K562 (cell line): ENCODE data around the gene TMEM72. TPM values are rescaled to one million over a fixed set of nuclear protein-coding genes. Genes with fewer than 3 reads are reported as not detected.
A peak's percentile ranks its signal among the peaks of the same experiment; 100 is the strongest.

Experiments
- ARID2 ChIP-seq: fragments of 450-650 bp; IDR thresholded peaks from 2 replicates; pipeline ENCODE4 v1.6.1; 2017; ENCODE audit warnings: antibody characterized with exemption, mild to moderate bottlenecking
- BHLHE40 ChIP-seq: IDR thresholded peaks from 2 replicates; pipeline ENCODE4 v1.6.1; 2011; ENCODE audit warnings: low read length, improper control_type of control experiment
- CBX1 ChIP-seq: sonication (generic); IDR thresholded peaks from 2 replicates; pipeline ENCODE4 v1.6.1; 2016; ENCODE audit warnings: antibody characterized with exemption, low read depth, mild to moderate bottlenecking
- ELF2 ChIP-seq: fragments of 250-450 bp; sonication (Bioruptor Pico); IDR thresholded peaks from 2 replicates; pipeline ENCODE4 v1.5.0; 2021; ENCODE audit warnings: mild to moderate bottlenecking
- ESRRB ChIP-seq: fragments of 250-450 bp; sonication (Bioruptor Pico); IDR thresholded peaks from 2 replicates; pipeline ENCODE4 v1.5.0; 2020; ENCODE audit warnings: mild to moderate bottlenecking, moderate library complexity, borderline replicate concordance
- LEF1 ChIP-seq: fragments of 450-650 bp; IDR thresholded peaks from 2 replicates; pipeline ENCODE4 v1.6.1; 2016; ENCODE audit warnings: mild to moderate bottlenecking
- NBN ChIP-seq: fragments of 450-650 bp; IDR thresholded peaks from 2 replicates; pipeline ENCODE4 v1.6.1; 2016; ENCODE audit warnings: low read depth, mild to moderate bottlenecking
- NFYB ChIP-seq: IDR thresholded peaks from 2 replicates; pipeline ENCODE4 v1.6.1; 2011; ENCODE audit warnings: mild to moderate bottlenecking, moderate library complexity; ENCODE audit not compliant: insufficient read length; ENCODE audit errors: extremely low read depth
- RUNX1 ChIP-seq: sonication (generic); IDR thresholded peaks from 2 replicates; pipeline ENCODE4 v1.6.1; 2016; ENCODE audit warnings: antibody characterized with exemption, low read depth
- SMAD4 ChIP-seq: fragments of 250-450 bp; sonication (Bioruptor Pico); conservative IDR thresholded peaks from 2 replicates; pipeline ENCODE4 v1.8.0; 2021; ENCODE audit warnings: inconsistent platforms, mild to moderate bottlenecking, moderate library complexity
- ZNF445 ChIP-seq: fragments of 250-450 bp; sonication (Bioruptor Pico); IDR thresholded peaks from 2 replicates; pipeline ENCODE4 v1.4.0; 2020; ENCODE audit warnings: low read depth, mild to moderate bottlenecking, moderate library complexity
- ZNF57 ChIP-seq: fragments of 450-650 bp; formaldehyde crosslinking; IDR thresholded peaks from 2 replicates; pipeline ENCODE4 v1.4.0; 2020; ENCODE audit warnings: mild to moderate bottlenecking, moderate library complexity
- ZNF584 ChIP-seq: fragments of 200-800 bp; sonication (Bioruptor generic); IDR thresholded peaks from 2 replicates; pipeline ENCODE4 v1.6.1; 2016; ENCODE audit warnings: low read depth, mild to moderate bottlenecking, missing genetic modification characterization, missing compliant biosample characterization
- ZNF699 ChIP-seq: fragments of 250-450 bp; sonication (Bioruptor Pico); IDR thresholded peaks from 2 replicates; pipeline ENCODE4 v1.8.0; 2021; ENCODE audit warnings: mild to moderate bottlenecking, moderate library complexity; ENCODE audit not compliant: insufficient replicate concordance
- ZSCAN29 ChIP-seq: fragments of 450-650 bp; IDR thresholded peaks from 2 replicates; pipeline ENCODE4 v1.6.1; 2017
- polyA plus RNA-seq, 8 experiments: library from polyadenylated mRNA; depleted of rRNA in 4 of 8; stranded (reverse) in 5 of 8; unstranded in 3 of 8; fragments of >200 nt; fragmentation: Nextera tagmentation in 2 of 8; fragmentation: Illumina TruSeq in 1 of 8; extraction: Ambion mirVana in 2 of 8; extraction: Trizol in 1 of 8; gene quantifications; 2 replicates each; pipeline versions ENCODE4 v1.2.1 to v1.2.3, GENCODE V29; 2011 to 2014; ENCODE audit warnings: inconsistent platforms in 1 of 8, missing spikeins in 1 of 8
- total RNA-seq, 7 experiments: library from RNA; depleted of rRNA in 6 of 7; stranded (reverse); fragments of >200 nt in 6 of 7; fragmentation: Illumina TruSeq in 2 of 7; extraction: Trizol in 2 of 7; gene quantifications; 2 replicates each; pipeline versions ENCODE4 v1.2.1 to v1.2.3, GENCODE V29; 2011 to 2021; ENCODE audit warnings: low replicate concordance in 1 of 7
- TF ChIP-seq, protein P1 (sequence below), 2 experiments: fragments of 250-450 bp in 1 of 2; fragments of 450-650 bp in 1 of 2; sonication (Bioruptor Pico) in 1 of 2; IDR thresholded peaks; 2 replicates each; pipeline versions ENCODE4 v1.6.1 to v1.8.0; 2016 to 2021; ENCODE audit warnings: mild to moderate bottlenecking in 2 of 2, moderate library complexity in 2 of 2, missing compliant biosample characterization in 1 of 2, missing genetic modification characterization in 1 of 2
- TF ChIP-seq, protein P2 (sequence below): fragments of 250-450 bp; sonication (Bioruptor Pico); IDR thresholded peaks from 2 replicates; pipeline ENCODE4 v1.5.0; 2021; ENCODE audit warnings: mild to moderate bottlenecking, borderline replicate concordance
- TF ChIP-seq, protein P3 (sequence below), 2 experiments: IDR thresholded peaks; 2 replicates each; pipeline ENCODE4 v1.6.1; 2012; ENCODE audit warnings: improper control_type of control experiment in 2 of 2, low read depth in 2 of 2, low read length in 2 of 2, borderline replicate concordance in 1 of 2
- TF ChIP-seq, protein P4 (sequence below): sonication (generic); formaldehyde crosslinking; IDR thresholded peaks from 2 replicates; pipeline ENCODE4 v1.8.0; 2022; ENCODE audit warnings: mild to moderate bottlenecking, missing genetic modification reagents, borderline replicate concordance

The TMEM72 gene
- total and polyA plus RNA-seq, 9 of the 15 experiments (the other 6 are each of a cell fraction or from before 2014, with no cell fraction given): not detected

DNA sequence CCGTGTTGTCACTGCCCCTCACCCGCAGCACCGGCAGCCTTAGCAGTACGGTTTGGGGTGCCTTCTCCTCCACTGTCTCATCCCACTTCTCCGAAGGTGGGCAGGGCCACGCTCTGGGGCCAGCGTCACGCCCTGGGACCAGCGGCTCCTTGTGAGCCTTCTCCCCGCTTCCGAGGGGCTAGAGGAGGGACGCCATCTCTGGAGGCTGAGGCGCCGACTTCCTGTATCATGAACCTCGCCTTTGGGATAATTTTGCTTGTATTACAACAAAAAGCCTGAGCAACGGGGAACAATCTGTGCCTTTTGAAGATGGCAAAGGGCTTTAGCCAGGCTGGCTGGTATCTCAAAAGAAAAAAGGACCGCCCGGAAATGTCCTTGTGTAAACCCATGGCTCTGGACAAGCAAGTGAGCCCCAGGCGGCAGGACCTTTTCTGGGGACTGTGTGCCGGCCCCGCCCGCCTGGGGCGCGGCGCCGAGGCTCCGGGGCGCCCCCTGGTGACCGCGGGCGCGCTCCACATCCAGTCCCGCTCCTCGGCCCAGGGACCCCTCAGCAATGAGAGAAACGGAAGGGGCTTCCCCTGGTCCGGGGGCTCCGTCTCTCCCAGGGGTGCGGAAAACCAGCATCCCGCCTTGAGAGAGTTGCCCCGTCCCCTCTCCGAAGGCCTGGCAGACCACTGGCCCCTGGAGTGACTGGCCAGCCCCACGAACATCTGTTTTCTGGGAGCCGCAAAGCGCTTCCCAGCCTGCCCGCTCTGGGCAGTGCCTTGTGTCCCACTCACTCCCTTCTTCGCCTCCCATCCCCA is 63.7 kb downstream of the TMEM72 start (continued):
- no peak for TF ChIP-seq ZSCAN29
- TF ChIP-seq, protein P1, sequence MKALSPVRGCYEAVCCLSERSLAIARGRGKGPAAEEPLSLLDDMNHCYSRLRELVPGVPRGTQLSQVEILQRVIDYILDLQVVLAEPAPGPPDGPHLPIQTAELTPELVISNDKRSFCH (CRISPR knock-in tag; IDR thresholded peaks at IDR 0.05): no peak
- TF ChIP-seq, protein P1 (tag; IDR thresholded peaks at IDR 0.05): peak; percentile 41; the same call in 1 of the 2 replicates
- TF ChIP-seq LEF1: no peak
- no peak for TF ChIP-seq ESRRB
- TF ChIP-seq, protein P2, sequence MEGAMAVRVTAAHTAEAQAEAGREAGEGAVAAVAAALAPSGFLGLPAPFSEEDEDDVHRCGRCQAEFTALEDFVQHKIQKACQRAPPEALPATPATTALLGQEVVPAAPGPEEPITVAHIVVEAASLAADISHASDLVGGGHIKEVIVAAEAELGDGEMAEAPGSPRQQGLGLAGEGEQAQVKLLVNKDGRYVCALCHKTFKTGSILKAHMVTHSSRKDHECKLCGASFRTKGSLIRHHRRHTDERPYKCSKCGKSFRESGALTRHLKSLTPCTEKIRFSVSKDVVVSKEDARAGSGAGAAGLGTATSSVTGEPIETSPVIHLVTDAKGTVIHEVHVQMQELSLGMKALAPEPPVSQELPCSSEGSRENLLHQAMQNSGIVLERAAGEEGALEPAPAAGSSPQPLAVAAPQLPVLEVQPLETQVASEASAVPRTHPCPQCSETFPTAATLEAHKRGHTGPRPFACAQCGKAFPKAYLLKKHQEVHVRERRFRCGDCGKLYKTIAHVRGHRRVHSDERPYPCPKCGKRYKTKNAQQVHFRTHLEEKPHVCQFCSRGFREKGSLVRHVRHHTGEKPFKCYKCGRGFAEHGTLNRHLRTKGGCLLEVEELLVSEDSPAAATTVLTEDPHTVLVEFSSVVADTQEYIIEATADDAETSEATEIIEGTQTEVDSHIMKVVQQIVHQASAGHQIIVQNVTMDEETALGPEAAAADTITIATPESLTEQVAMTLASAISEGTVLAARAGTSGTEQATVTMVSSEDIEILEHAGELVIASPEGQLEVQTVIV (CRISPR knock-in tag): no peak
- no peak; the same call in 1 of the 2 replicates for TF ChIP-seq BHLHE40
- TF ChIP-seq ELF2: peak; percentile 51; the same call in 1 of the 2 replicates
- TF ChIP-seq CBX1: 0 out of 2 replicates have a peak, but pooled peaks have one; percentile 51
- TF ChIP-seq, protein P3, sequence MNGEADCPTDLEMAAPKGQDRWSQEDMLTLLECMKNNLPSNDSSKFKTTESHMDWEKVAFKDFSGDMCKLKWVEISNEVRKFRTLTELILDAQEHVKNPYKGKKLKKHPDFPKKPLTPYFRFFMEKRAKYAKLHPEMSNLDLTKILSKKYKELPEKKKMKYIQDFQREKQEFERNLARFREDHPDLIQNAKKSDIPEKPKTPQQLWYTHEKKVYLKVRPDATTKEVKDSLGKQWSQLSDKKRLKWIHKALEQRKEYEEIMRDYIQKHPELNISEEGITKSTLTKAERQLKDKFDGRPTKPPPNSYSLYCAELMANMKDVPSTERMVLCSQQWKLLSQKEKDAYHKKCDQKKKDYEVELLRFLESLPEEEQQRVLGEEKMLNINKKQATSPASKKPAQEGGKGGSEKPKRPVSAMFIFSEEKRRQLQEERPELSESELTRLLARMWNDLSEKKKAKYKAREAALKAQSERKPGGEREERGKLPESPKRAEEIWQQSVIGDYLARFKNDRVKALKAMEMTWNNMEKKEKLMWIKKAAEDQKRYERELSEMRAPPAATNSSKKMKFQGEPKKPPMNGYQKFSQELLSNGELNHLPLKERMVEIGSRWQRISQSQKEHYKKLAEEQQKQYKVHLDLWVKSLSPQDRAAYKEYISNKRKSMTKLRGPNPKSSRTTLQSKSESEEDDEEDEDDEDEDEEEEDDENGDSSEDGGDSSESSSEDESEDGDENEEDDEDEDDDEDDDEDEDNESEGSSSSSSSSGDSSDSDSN (IDR thresholded peaks at IDR 0.05; ENCODE audit: borderline replicate concordance in 1 of 2, low read depth in 2 of 2, low read length in 2 of 2): peak in 1 of 2 experiments; percentile 35; a peak in 1 of 4 replicates
- TF ChIP-seq ZNF57: no peak
- no peak for TF ChIP-seq ARID2
- no peak for TF ChIP-seq NBN
- no peak for TF ChIP-seq NFYB
- no peak for TF ChIP-seq ZNF445 (CRISPR knock-in tag)
- TF ChIP-seq, protein P4, sequence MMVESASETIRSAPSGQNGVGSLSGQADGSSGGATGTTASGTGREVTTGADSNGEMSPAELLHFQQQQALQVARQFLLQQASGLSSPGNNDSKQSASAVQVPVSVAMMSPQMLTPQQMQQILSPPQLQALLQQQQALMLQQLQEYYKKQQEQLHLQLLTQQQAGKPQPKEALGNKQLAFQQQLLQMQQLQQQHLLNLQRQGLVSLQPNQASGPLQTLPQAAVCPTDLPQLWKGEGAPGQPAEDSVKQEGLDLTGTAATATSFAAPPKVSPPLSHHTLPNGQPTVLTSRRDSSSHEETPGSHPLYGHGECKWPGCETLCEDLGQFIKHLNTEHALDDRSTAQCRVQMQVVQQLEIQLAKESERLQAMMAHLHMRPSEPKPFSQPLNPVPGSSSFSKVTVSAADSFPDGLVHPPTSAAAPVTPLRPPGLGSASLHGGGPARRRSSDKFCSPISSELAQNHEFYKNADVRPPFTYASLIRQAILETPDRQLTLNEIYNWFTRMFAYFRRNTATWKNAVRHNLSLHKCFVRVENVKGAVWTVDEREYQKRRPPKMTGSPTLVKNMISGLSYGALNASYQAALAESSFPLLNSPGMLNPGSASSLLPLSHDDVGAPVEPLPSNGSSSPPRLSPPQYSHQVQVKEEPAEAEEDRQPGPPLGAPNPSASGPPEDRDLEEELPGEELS (CRISPR knock-in tag): no peak
- TF ChIP-seq SMAD4 (CRISPR knock-in tag): peak; percentile 81
- TF ChIP-seq RUNX1: no peak
- TF ChIP-seq ZNF699: no peak
- no peak for TF ChIP-seq ZNF584
